GM18858 (cell line): ENCODE data around the gene FBXO17.

Experiments
- ATAC-seq: cut with Tn5 transposase; IDR thresholded peaks from one replicate; pipeline ENCODE4 v1.9.1; 2021; ENCODE audit not compliant: unreplicated experiment

Gene FBXO17

GRCh38 chr19:38918526-38918925 lies 57.0 kb downstream of the FBXO17 start:
- ATAC-seq, result no peak

- no peak for ATAC-seq
Observed at GRCh38 chr19:38917921-38918491, 57.5 kb downstream of the FBXO17 start.

- ATAC-seq, result no peak
Observed at GRCh38 chr19:38917516-38917915, 58.0 kb downstream of the FBXO17 start.

- ATAC-seq, result no peak
Observed at GRCh38 chr19:38915329-38916321, 59.9 kb downstream of the FBXO17 start.

GRCh38 chr19:38913958-38914357 lies 61.6 kb downstream of the FBXO17 start:
- ATAC-seq, result no peak

- ATAC-seq, result no peak
Observed at GRCh38 chr19:38912600-38913514, 62.7 kb downstream of the FBXO17 start.

GRCh38 chr19:38911388-38912001 lies 64.0 kb downstream of the FBXO17 start:
- ATAC-seq, result no peak

GRCh38 chr19:38910488-38910887 lies 65.1 kb downstream of the FBXO17 start:
- no peak for ATAC-seq

GRCh38 chr19:38908911-38909310 lies 66.6 kb downstream of the FBXO17 start:
- no peak for ATAC-seq

GRCh38 chr19:38907670-38908069 lies 67.9 kb downstream of the FBXO17 start:
- ATAC-seq, result no peak

GRCh38 chr19:38907227-38907626 lies 68.3 kb downstream of the FBXO17 start:
- ATAC-seq, result no peak

GRCh38 chr19:38905620-38906019 lies 69.9 kb downstream of the FBXO17 start:
- no peak for ATAC-seq

- no peak for ATAC-seq
Observed at GRCh38 chr19:38904581-38905539, 70.7 kb downstream of the FBXO17 start.

- no peak for ATAC-seq
Observed at GRCh38 chr19:38901683-38902082, 73.9 kb downstream of the FBXO17 start.

GRCh38 chr19:38900743-38901190 lies 74.8 kb downstream of the FBXO17 start:
- no peak for ATAC-seq

GRCh38 chr19:38900202-38900629 lies 75.3 kb downstream of the FBXO17 start:
- no peak for ATAC-seq

GRCh38 chr19:38899447-38900201 lies 75.9 kb downstream of the FBXO17 start, which contains the start of the genes NFKBIB and SIRT2:
NFKBIB (plus strand) TSS chr19:38899969; CDS start chr19:38900033, 64 bp downstream.
SIRT2 (minus strand) TSS chr19:38899618; CDS start chr19:38899521, 97 bp downstream.
- peak; percentile 83 for ATAC-seq

GRCh38 chr19:38898788-38899446 lies 76.6 kb downstream of the FBXO17 start:
- ATAC-seq, result no peak
